Effector CD8-positive, alpha-beta T cell (primary cell): ENCODE measurements around the gene NCAPD3.
"Not testable (repeated sequence)": the region's sequence is repeated elsewhere in the genome, so short reads cannot be mapped to it uniquely, and the experiment has no call there.

Experiments used
- DNase-seq: peaks from one replicate; lab custom pipeline; 2025; lab: John Stamatoyannopoulos, UW
- total RNA-seq, 4 experiments: gene quantifications; one replicate each; lab custom pipeline; 2026; lab: John Stamatoyannopoulos, UW

The NCAPD3 gene
- total RNA-seq = 57.8 to 102 (median 86.7) reads per million in 4 experiments

- peak; percentile 93 for DNase-seq
Observed at GRCh38 chr11:134223836-134224709, at the start of gene NCAPD3, which contains the start of gene VPS26B. NCAPD3 (minus strand) TSS chr11:134223967; CDS start chr11:134223926, 41 bp downstream. VPS26B (plus strand) TSS chr11:134224671; CDS start chr11:134225123, 452 bp downstream.

- DNase-seq = no peak
Observed at GRCh38 chr11:134273317-134273712, 49.5 kb upstream of the NCAPD3 start.

- DNase-seq = no peak
Observed at GRCh38 chr11:134272381-134273316, 48.9 kb upstream of the NCAPD3 start.

GRCh38 chr11:134271978-134272377 lies 48.2 kb upstream of the NCAPD3 start:
- no peak for DNase-seq

- no peak for DNase-seq
Observed at GRCh38 chr11:134270250-134270714, 46.5 kb upstream of the NCAPD3 start.

GRCh38 chr11:134267966-134268365 lies 44.2 kb upstream of the NCAPD3 start:
- DNase-seq = no peak

- DNase-seq = no peak
Observed at GRCh38 chr11:134267461-134267860, 43.7 kb upstream of the NCAPD3 start.

GRCh38 chr11:134266841-134267251 lies 43.1 kb upstream of the NCAPD3 start:
- no peak for DNase-seq

- no peak for DNase-seq
Observed at GRCh38 chr11:134266440-134266839, 42.7 kb upstream of the NCAPD3 start.

- no peak for DNase-seq
Observed at GRCh38 chr11:134264966-134265764, 41.4 kb upstream of the NCAPD3 start.

- DNase-seq = no peak
Observed at GRCh38 chr11:134261626-134262488, 38.1 kb upstream of the NCAPD3 start.

- DNase-seq = no peak
Observed at GRCh38 chr11:134260983-134261382, 37.2 kb upstream of the NCAPD3 start.

GRCh38 chr11:134260503-134260902 lies 36.7 kb upstream of the NCAPD3 start:
- DNase-seq = no peak

GRCh38 chr11:134258577-134258976 lies 34.8 kb upstream of the NCAPD3 start:
- no peak for DNase-seq

GRCh38 chr11:134257101-134257500 lies 33.3 kb upstream of the NCAPD3 start:
- DNase-seq = no peak

GRCh38 chr11:134255184-134255561 lies 31.4 kb upstream of the NCAPD3 start:
- not testable (repeated sequence) for DNase-seq

GRCh38 chr11:134254433-134255183 lies 30.8 kb upstream of the NCAPD3 start:
- DNase-seq = no peak

GRCh38 chr11:134253188-134253993 lies 29.6 kb upstream of the NCAPD3 start, which contains the start of the genes ACAD8 and THYN1:
ACAD8 (plus strand) TSS chr11:134253568; CDS start chr11:134253601, 33 bp downstream.
THYN1 (minus strand) TSS chr11:134253352; CDS start chr11:134252882, 470 bp downstream.
- peak; percentile 93 for DNase-seq
